Body of pancreas (tissue), 4 donors: ENCODE data around the gene LRRC37A. TPM values are rescaled to one million over a fixed set of nuclear protein-coding genes. Genes with fewer than 3 reads are reported as not detected.
"Not testable (repeated sequence)": the region's sequence is repeated elsewhere in the genome, so short reads cannot be mapped to it uniquely, and the experiment has no call there.

Experiments
- ATAC-seq: fragments of 150-250 bp; one replicate; pipeline ENCODE4 v1.9.1; 2016
- DNase-seq, 4 donors: peaks; one replicate each; pipeline ENCODE4 v3.0.0-alpha.2; 2019
- H3K27ac ChIP-seq, 4 donors: fragments of 200-600 bp; sonication (generic); 1 replicate in 3 of 4; 2 replicates in 1 of 4; pipeline versions ENCODE4 v1.5.1 to v1.6.1; 2016 to 2019; ENCODE audit warnings: mild to moderate bottlenecking in 1 of 4, mixed read lengths in 1 of 4, moderate library complexity in 1 of 4
- H3K27me3 ChIP-seq, 2 donors: fragments of 200-600 bp; sonication (generic); one replicate each; pipeline ENCODE4 v1.6.0; 2016; ENCODE audit warnings: mild to moderate bottlenecking in 1 of 2
- H3K36me3 ChIP-seq, 2 donors: fragments of 200-600 bp; sonication (generic); replicated peaks in 1 of 2; 2 replicates each; pipeline ENCODE4 v1.5.1; 2016; ENCODE audit warnings: low read depth in 2 of 2; ENCODE audit not compliant: insufficient read depth in 1 of 2
- H3K4me1 ChIP-seq: fragments of 200-600 bp; sonication (generic); one replicate; pipeline ENCODE4 v1.6.0; 2016
- H3K4me3 ChIP-seq, 2 donors: fragments of 200-600 bp; sonication (generic); 1 replicate in 1 of 2; 2 replicates in 1 of 2; pipeline ENCODE4 v1.5.1; 2016 to 2019
- H3K9me3 ChIP-seq, 3 donors: fragments of 200-600 bp; sonication (generic); 1 replicate in 2 of 3; 2 replicates in 1 of 3; pipeline ENCODE4 v1.5.1; 2016
- WGBS, 2 donors: methylation state at CpG; one replicate each; pipeline ENCODE4 v1.1.5; 2017; 5-methylcytosine and 5-hydroxymethylcytosine counted together
- intact Hi-C: fragments of 100-400 bp; cut with DNase I; formaldehyde crosslinking; loops from one replicate; pipeline ENCODE4 v1.15.1; 2023
- total RNA-seq, 2 donors: library from RNA; depleted of rRNA; stranded (reverse); fragments of >200 nt; gene quantifications; one replicate each; pipeline ENCODE4 v1.1.0, GENCODE V29; 2016
- TF ChIP-seq, protein P1 (sequence below), 7 experiments: fragments of 450-650 bp in 4 of 7; fragments of 200-600 bp in 3 of 7; sonication (generic) in 3 of 7; IDR thresholded peaks; one replicate each; pipeline ENCODE4 v1.5.1; 2016 to 2019; ENCODE audit warnings: antibody characterized with exemption in 7 of 7

Gene LRRC37A
- total RNA-seq, 2 donors from 2014 or later = 0.78 to 0.99 TPM

DNA sequence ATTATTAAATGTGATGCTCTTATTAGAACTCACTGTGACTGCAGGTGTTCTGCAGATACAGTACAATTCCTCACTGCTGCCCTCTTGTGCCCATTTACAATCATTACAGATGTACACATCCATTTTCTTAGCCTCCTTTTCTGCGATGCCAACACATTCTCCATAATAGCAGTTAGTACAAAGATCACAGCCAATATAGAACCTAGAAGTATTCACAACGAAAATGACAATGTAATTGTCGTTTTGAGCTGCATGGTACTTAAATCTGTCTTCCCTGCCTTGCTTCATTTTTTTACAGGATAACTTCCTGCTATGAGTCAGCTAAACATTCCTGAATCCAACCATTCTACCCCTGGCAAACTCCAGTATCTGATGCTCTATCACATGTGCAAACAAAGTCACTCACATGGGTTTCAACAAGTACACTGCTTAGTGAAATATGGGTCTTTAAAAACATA lies 8.1 kb upstream of the LRRC37A start:
- H3K27me3 ChIP-seq, H3K9me3 ChIP-seq, intact Hi-C loops, H3K4me1 ChIP-seq, H3K36me3 ChIP-seq, H3K4me3 ChIP-seq: not testable (repeated sequence)
- H3K27ac ChIP-seq = peak overlapping the region; percentile 11 to 80 (median 56)
- TF ChIP-seq, protein P1, sequence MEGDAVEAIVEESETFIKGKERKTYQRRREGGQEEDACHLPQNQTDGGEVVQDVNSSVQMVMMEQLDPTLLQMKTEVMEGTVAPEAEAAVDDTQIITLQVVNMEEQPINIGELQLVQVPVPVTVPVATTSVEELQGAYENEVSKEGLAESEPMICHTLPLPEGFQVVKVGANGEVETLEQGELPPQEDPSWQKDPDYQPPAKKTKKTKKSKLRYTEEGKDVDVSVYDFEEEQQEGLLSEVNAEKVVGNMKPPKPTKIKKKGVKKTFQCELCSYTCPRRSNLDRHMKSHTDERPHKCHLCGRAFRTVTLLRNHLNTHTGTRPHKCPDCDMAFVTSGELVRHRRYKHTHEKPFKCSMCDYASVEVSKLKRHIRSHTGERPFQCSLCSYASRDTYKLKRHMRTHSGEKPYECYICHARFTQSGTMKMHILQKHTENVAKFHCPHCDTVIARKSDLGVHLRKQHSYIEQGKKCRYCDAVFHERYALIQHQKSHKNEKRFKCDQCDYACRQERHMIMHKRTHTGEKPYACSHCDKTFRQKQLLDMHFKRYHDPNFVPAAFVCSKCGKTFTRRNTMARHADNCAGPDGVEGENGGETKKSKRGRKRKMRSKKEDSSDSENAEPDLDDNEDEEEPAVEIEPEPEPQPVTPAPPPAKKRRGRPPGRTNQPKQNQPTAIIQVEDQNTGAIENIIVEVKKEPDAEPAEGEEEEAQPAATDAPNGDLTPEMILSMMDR (IDR thresholded peaks at IDR 0.05) = peak; percentile 62 to 95 (median 85)
- WGBS, 2 donors = 0% methylated on average over 3 of the region's 3 CpGs
- ATAC-seq = peak; percentile 90
- DNase-seq = peak; percentile 54 to 71 (median 64)

DNA sequence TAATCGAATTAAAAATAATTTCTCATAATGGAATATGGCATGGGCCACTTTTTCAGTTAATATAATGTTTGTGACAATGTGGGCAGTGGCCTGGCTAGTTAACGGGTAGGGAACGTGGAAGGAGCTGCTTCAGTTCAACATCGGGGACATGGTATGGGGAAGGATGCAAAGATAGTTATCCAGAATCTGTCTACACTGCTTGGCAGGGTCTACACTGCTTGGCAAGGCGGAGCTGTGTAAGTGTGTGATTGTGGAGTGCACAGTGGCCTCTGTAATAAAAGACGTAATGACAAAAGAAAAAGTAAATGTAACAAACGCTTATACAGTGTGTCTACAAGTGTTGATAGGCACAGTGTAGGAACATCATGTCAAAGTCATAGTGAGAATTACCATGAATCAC lies 7.3 kb upstream of the LRRC37A start:
- H3K36me3 ChIP-seq, DNase-seq, ATAC-seq, H3K27me3 ChIP-seq, H3K4me3 ChIP-seq, H3K4me1 ChIP-seq, intact Hi-C loops, H3K9me3 ChIP-seq: not testable (repeated sequence)
- peak overlapping the region in 3 of 4 donors; percentile 31 to 80 (median 80) for H3K27ac ChIP-seq
- WGBS, 2 donors = 71 to 81% methylated on average over 7 of the region's 7 CpGs

DNA sequence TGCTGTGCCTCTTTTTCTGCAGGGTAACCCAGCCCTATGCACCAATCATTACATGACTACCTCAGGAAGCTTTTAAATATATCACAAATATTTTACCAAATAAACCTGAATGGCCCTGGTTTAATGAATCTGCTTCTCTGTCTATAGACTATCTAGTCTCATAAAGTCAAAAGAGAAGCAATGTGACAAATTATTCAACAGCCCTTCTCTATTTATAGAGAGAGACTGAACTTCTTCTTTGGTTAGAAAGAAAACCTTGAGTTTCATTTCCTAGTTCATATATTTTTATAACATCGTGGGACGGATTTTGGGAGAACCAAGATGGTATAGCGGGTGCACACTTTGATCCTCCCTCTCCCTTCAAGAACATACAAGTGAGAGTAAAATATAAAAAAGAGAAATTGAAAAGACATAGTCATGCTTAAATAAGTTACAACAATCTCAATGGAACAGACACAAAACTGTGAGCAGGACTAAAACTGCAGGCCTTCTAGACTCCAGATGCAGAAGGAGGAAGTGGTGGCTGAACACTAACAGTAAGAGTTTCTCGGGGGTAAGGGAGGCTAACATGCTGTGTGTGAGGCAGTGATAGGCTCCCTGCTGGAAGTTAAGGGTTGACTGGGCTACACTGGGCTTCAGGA lies 3.9 kb upstream of the LRRC37A start:
- H3K4me3 ChIP-seq, ATAC-seq, H3K36me3 ChIP-seq, H3K27me3 ChIP-seq, H3K9me3 ChIP-seq, H3K27ac ChIP-seq, intact Hi-C loops, H3K4me1 ChIP-seq: not testable (repeated sequence)
- peak in 1 of 4 donors; percentile 11 for DNase-seq
- WGBS, 2 donors = 83 to 84% methylated on average over 4 of the region's 4 CpGs

DNA sequence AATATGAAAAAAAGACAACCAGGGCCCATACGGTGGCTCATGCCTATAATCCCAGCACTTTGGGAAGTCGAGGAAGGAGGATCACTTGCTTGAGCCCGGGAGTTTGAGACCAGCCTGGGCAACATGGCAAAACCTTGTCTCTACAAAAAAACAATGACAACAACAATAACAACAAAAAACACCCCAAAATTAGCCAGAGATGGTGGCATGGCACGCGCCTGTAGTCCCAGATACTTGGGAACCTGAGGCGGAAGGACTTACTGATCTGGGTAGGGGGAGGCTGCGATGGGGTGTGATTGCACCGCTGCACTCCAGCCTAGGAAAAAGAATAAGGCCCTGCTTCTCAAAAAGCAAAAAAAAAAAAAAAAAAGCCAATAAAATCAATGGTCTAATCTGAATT lies 3.3 kb upstream of the LRRC37A start:
- H3K27ac ChIP-seq, H3K27me3 ChIP-seq, H3K36me3 ChIP-seq, H3K4me1 ChIP-seq, H3K9me3 ChIP-seq, ATAC-seq, DNase-seq, intact Hi-C loops, H3K4me3 ChIP-seq: not testable (repeated sequence)
- 89 to 91% methylated on average over 8 of the region's 8 CpGs for WGBS, 2 donors

DNA sequence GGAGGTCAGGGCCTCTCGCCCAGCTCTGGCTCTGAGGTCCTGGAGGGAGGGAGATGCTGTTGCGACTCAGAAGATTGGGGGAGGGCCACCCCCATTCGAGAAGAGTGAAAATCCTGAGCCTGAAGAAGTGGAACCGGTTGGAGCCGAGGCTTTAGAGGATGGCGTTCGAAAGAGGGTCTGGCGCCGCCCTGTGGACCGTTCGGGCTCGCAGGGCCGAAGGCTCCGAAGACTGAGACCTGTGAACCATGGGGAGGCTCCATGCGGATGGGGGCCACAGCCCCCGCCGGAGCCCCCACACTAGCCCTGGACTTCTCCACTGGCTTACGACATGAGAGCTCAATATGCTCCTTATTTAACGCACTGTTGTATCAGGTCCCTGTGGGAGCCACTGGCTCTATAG lies 46.3 kb downstream of the LRRC37A start:
- H3K4me3 ChIP-seq, ATAC-seq, DNase-seq, H3K27ac ChIP-seq, H3K4me1 ChIP-seq, intact Hi-C loops, H3K27me3 ChIP-seq, H3K36me3 ChIP-seq, H3K9me3 ChIP-seq: not testable (repeated sequence)
- WGBS, 2 donors = no CpG with 5 or more reads among the region's 19 CpGs

DNA sequence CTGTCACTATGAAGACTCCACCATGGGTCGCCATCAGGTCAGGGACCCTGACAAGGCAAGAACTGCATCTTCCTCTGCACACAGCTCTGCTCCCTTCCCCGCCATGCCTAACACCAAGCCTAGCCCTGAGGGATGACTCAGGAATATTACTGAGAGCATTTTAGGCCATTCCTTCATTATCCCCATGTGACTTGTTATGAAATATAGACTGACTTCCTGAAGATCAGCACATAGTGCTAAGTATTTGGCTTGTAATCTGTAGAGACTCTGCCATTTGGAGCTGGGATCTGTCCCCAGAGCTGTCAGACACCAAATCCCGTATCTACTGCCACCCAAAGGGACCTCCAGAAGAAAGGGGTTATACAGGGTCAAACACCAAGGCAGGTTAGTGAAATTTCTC lies 47.2 kb downstream of the LRRC37A start:
- ATAC-seq = peak; percentile 56
- H3K27me3 ChIP-seq, H3K36me3 ChIP-seq, H3K9me3 ChIP-seq, H3K4me3 ChIP-seq, intact Hi-C loops, H3K27ac ChIP-seq, DNase-seq, H3K4me1 ChIP-seq: not testable (repeated sequence)
- WGBS, 2 donors = no CpG with 5 or more reads among the region's 3 CpGs

DNA sequence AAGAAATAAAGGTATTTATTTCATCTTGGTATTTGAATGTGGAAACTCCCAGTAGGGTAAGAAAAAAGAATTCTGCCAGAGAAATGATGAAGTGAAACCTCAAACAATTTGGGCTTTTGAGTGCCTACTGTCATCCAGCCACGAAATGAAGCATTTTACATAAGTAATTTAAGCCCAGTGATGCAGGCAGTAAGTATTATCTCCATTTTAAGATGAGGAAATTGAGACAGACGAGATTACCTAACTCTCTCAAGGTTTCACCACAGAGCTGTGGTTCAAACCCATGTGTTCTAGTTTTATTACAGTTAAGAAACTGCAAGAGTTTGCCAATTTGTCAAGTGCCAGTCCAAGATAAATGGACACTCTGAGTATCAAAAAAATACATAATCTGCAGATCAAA lies 53.4 kb downstream of the LRRC37A start:
- H3K36me3 ChIP-seq, H3K27ac ChIP-seq, H3K9me3 ChIP-seq, H3K27me3 ChIP-seq, intact Hi-C loops, H3K4me1 ChIP-seq, ATAC-seq, DNase-seq, H3K4me3 ChIP-seq: not testable (repeated sequence)
- WGBS, 2 donors = no CpG with 5 or more reads among the region's 2 CpGs

DNA sequence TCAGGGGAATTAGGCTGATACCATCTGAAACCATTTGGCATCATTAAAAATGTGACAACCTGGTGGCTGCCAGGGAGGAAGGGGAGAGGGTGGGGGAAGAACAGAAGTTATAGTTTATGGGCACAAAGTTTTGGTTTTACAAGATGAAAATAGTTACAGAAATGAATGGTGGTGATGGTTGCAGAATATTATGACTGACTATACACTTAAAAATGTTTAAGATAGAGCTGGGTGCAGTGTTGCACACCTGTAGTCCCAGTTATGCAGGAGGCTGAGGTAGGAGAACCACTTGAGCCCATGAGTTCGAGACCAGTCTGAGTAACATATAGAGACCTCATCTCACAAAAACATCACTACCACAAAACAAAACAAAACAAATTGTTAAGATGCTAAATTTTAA lies 54.1 kb downstream of the LRRC37A start:
- H3K27me3 ChIP-seq, H3K4me1 ChIP-seq, DNase-seq, H3K4me3 ChIP-seq, H3K36me3 ChIP-seq, H3K9me3 ChIP-seq, intact Hi-C loops, H3K27ac ChIP-seq, ATAC-seq: not testable (repeated sequence)
- no CpG with 5 or more reads among the region's 1 CpG for WGBS, 2 donors

DNA sequence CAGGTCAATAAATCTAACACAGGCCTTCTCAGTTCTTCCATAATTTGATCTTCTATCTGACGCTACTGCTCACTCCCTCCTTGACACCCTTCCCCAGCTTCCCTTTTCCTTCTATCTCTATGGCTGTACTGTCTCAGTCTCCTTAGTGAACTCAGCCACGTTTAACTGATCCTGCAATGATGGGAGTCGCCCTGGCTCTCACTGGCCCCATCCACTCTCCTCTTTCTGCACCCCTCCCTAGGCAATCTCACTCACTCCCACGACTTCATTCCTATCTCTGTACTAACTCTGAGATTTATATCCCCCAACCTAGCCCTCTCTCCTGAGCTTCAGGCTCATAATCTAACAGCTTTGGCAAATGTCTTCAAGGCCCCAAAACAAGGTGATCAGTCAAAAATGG lies 58.9 kb downstream of the LRRC37A start:
- intact Hi-C loops, ATAC-seq, H3K27ac ChIP-seq, H3K4me1 ChIP-seq, H3K4me3 ChIP-seq, H3K36me3 ChIP-seq, DNase-seq, H3K27me3 ChIP-seq, H3K9me3 ChIP-seq: not testable (repeated sequence)
- no CpG with 5 or more reads among the region's 4 CpGs for WGBS, 2 donors

DNA sequence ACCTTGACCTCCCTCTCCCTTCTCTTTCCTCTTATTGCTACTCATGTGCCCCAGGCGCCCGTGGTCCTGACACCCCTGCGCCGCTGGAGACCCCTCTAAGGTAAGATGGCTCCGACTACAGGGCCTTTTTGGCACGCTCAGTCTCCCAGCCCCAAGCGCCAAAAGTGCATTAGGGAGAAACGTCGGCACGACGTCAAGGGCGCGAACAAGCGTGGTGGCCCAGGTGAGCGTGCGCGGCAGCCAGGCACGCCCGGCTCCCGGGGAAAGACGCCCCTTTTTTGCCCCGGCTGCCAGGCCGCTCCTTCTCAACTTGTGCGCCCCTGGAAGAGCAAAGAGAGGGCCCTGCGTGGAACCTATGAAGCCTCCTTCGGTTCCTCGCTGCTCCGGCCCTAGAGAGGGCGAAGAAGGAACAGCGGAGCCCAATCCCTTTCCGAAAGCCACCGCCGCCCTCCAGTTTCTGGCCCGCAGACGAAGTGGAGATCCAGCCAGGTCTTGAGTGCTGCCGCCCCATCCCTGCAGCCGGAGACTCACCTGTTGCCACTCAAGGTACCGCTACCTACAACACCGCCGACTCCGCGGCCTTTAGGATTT lies 66.3 kb downstream of the LRRC37A start:
- intact Hi-C loops = not testable (repeated sequence)

DNA sequence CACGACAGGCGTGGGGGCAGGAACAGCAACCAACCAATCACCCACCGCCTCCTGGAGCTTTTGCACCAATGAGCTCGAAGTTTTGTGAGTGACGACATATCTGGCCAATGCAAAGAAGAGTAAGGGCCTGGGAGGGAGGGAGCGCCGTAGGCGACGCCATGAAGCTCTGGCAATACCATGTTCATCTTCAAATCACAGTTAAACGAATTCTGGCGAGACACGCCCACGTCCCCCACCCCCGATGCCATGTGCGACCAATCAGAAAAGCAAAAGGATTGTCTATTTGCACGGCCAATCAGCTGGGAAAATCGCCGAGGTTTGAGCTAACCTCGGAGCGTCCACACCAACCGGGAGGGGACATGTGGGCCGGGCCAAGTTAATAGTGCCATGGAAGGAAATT lies 66.8 kb downstream of the LRRC37A start, which contains the start of gene ARL17B:
TSS of gene ARL17B (minus strand) at position 12 of the 400 bp plus-strand sequence. CDS start 3,369 bp downstream, outside the sequence.
- intact Hi-C loops, H3K27me3 ChIP-seq, H3K27ac ChIP-seq, H3K4me3 ChIP-seq, H3K4me1 ChIP-seq, H3K9me3 ChIP-seq, H3K36me3 ChIP-seq: not testable (repeated sequence)
- ATAC-seq (peak; percentile 99), DNase-seq (peak; percentile 88 to 96 (median 96))
- no CpG with 5 or more reads among the region's 22 CpGs for WGBS, 2 donors

More for the DNA sequence above, 66.3 kb downstream of the LRRC37A start:
- not testable (repeated sequence) for H3K27me3 ChIP-seq, H3K36me3 ChIP-seq, H3K4me3 ChIP-seq, DNase-seq, H3K27ac ChIP-seq, H3K4me1 ChIP-seq, H3K9me3 ChIP-seq
- ATAC-seq = peak; percentile 47
- no CpG with 5 or more reads among the region's 42 CpGs for WGBS, 2 donors
